ENCODE data around the gene ANO7.

ANO7 gene

DNA sequence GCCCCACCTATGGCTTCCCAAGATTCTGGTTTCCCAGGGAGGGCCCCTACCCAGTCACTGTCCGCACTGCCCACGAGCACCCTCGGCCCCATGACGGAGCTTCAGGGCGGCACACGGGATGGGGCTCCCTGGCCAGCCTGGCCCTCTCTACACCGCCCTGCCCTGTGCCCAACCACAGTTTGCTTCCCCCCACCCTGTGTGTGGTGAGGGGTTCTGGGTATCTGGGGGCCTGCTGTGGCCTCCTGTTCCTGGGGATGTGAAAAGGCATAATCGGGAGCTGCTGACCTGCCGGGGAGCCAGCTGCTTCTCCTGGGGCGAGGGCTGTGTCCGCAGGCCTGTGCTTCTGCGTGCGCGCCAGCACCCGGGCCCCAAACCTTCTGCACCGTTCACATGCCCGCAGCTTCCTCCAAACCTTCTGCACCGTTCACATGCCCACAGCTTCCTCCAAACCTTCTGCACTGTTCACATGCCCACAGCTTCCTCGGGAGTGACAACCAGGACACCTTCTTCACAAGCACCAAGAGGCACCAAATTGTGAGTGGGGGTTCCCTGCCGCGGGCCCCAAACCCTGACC, 12.4 kb downstream of the ANO7 start:
- H3K79me2 ChIP-seq (ENCODE audit: control insufficient read depth, low read length): no peaks in the 10 kb centered on the region
- H3K4me3 ChIP-seq (ENCODE audit: low read length): no peak overlapping the region
- no peaks in the 10 kb centered on the region for H3K9me2 ChIP-seq (replicated peaks; ENCODE audit: control insufficient read depth, low read length)
- no peaks in the 10 kb centered on the region for H3K9me3 ChIP-seq (ENCODE audit: control insufficient read depth, insufficient read depth, low read length)
- H3K27ac ChIP-seq (ENCODE audit: low read depth, low read length): no peak overlapping the region
- no peak overlapping the region for H3K4me2 ChIP-seq (ENCODE audit: low read length)
- H4K20me1 ChIP-seq (ENCODE audit: control insufficient read depth, insufficient read depth, low read depth, low read length): no peaks in the 10 kb centered on the region
- H3K27me3 ChIP-seq (ENCODE audit: control insufficient read depth, low read length): no peaks in the 10 kb centered on the region
- no peaks in the 10 kb centered on the region for H3F3A ChIP-seq (ENCODE audit: control insufficient read depth, insufficient read depth)
- H3K36me3 ChIP-seq (ENCODE audit: control insufficient read depth, low read length): no peaks in the 10 kb centered on the region
- no peaks in the 10 kb centered on the region for H3K4me1 ChIP-seq (ENCODE audit: control insufficient read depth, low read length)
- TF ChIP-seq EZH2phosphoT487 (IDR thresholded peaks at IDR 0.05; ENCODE audit: borderline replicate concordance, low read length): no peak
- TF ChIP-seq, protein P1, sequence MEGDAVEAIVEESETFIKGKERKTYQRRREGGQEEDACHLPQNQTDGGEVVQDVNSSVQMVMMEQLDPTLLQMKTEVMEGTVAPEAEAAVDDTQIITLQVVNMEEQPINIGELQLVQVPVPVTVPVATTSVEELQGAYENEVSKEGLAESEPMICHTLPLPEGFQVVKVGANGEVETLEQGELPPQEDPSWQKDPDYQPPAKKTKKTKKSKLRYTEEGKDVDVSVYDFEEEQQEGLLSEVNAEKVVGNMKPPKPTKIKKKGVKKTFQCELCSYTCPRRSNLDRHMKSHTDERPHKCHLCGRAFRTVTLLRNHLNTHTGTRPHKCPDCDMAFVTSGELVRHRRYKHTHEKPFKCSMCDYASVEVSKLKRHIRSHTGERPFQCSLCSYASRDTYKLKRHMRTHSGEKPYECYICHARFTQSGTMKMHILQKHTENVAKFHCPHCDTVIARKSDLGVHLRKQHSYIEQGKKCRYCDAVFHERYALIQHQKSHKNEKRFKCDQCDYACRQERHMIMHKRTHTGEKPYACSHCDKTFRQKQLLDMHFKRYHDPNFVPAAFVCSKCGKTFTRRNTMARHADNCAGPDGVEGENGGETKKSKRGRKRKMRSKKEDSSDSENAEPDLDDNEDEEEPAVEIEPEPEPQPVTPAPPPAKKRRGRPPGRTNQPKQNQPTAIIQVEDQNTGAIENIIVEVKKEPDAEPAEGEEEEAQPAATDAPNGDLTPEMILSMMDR (IDR thresholded peaks at IDR 0.05; ENCODE audit: low read depth, low read length, poor library complexity, severe bottlenecking): no peak

DNA sequence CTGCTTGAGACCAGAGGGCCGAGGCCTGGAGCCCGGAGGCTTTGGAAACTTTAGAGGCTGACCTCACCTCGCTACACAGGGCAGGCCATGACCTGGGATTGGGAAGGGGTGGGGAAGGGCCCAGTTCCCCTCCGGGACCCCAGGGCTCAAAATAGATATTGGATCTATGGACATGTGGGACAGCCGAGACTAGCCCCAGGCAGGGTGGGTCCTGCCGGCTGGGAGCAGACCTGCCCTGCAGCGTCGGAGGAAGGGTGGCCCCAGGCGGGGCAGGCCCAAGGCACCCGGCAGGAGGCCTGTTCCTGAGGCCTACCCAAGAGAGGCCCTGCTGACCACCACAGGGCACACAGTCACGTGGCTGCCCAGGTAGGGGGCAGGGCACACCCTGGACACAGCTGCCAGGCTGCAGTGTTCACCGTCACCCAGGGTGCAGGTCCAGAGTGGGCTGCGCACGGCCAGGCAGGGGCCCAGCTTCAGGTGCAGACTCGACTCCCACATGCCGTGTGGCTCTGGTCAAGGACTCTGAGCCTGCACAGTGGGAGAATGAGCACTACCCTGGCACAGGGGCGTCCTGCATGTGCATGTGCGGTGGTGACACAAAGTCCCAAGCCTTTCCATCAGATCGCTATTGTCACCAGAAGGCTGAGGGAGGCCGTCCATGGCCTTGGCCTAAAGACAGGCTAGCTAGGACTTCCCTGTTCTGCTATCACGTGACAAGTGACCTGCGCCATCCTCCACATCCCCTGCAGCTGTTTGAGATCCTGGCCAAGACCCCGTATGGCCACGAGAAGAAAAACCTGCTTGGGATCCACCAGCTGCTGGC, 13.2 kb downstream of the ANO7 start:
- no peaks in the 10 kb centered on the region for H3K27me3 ChIP-seq (ENCODE audit: control insufficient read depth, low read length)
- no peaks in the 10 kb centered on the region for H3K9me3 ChIP-seq (ENCODE audit: control insufficient read depth, insufficient read depth, low read length)
- H3K9me2 ChIP-seq (replicated peaks; ENCODE audit: control insufficient read depth, low read length): no peaks in the 10 kb centered on the region
- H3K79me2 ChIP-seq (ENCODE audit: control insufficient read depth, low read length): no peaks in the 10 kb centered on the region
- TF ChIP-seq, protein P1 (IDR thresholded peaks at IDR 0.05; ENCODE audit: low read depth, low read length, poor library complexity, severe bottlenecking): no peak
- TF ChIP-seq EZH2phosphoT487 (IDR thresholded peaks at IDR 0.05; ENCODE audit: borderline replicate concordance, low read length): no peak
- no peak overlapping the region for H3K27ac ChIP-seq (ENCODE audit: low read depth, low read length)
- no peak overlapping the region for H3K4me3 ChIP-seq (ENCODE audit: low read length)
- no peaks in the 10 kb centered on the region for H3K36me3 ChIP-seq (ENCODE audit: control insufficient read depth, low read length)
- H3K4me1 ChIP-seq (ENCODE audit: control insufficient read depth, low read length): no peaks in the 10 kb centered on the region
- no peaks in the 10 kb centered on the region for H4K20me1 ChIP-seq (ENCODE audit: control insufficient read depth, insufficient read depth, low read depth, low read length)
- no peak overlapping the region for H3K4me2 ChIP-seq (ENCODE audit: low read length)
- H3F3A ChIP-seq (ENCODE audit: control insufficient read depth, insufficient read depth): no peaks in the 10 kb centered on the region

DNA sequence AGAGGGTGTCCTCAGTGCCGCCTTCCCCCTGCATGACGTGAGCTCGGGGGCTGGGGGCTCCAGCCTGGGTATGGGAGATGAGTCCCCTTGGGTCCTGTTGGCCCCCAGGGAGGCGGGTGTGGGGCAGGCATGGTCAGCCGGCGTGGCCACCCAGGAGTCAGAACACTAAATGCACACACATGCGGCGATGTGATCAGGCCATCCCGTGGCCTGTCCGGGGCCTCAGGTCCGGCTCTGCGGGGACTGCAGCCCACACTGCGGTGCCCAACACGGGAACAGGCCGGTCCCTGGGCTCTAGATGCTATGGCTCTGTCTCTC, 13.8 kb downstream of the ANO7 start:
- H3K4me2 ChIP-seq (ENCODE audit: low read length): no peak overlapping the region
- H3K36me3 ChIP-seq (ENCODE audit: control insufficient read depth, low read length): no peaks in the 10 kb centered on the region
- no peaks in the 10 kb centered on the region for H3K4me1 ChIP-seq (ENCODE audit: control insufficient read depth, low read length)
- H3K9me3 ChIP-seq (ENCODE audit: control insufficient read depth, insufficient read depth, low read length): no peaks in the 10 kb centered on the region
- H3K79me2 ChIP-seq (ENCODE audit: control insufficient read depth, low read length): no peaks in the 10 kb centered on the region
- TF ChIP-seq, protein P1 (IDR thresholded peaks at IDR 0.05; ENCODE audit: low read depth, low read length, poor library complexity, severe bottlenecking): no peak
- no peak for TF ChIP-seq EZH2phosphoT487 (IDR thresholded peaks at IDR 0.05; ENCODE audit: borderline replicate concordance, low read length)
- no peaks in the 10 kb centered on the region for H3K27me3 ChIP-seq (ENCODE audit: control insufficient read depth, low read length)
- H3K9me2 ChIP-seq (replicated peaks; ENCODE audit: control insufficient read depth, low read length): no peaks in the 10 kb centered on the region
- H3F3A ChIP-seq (ENCODE audit: control insufficient read depth, insufficient read depth): no peaks in the 10 kb centered on the region
- H3K27ac ChIP-seq (ENCODE audit: low read depth, low read length): no peak overlapping the region
- H3K4me3 ChIP-seq (ENCODE audit: low read length): no peak overlapping the region
- H4K20me1 ChIP-seq (ENCODE audit: control insufficient read depth, insufficient read depth, low read depth, low read length): no peaks in the 10 kb centered on the region

Measured in DOHH2 (cell line).